Spleen (tissue), 7 donors: ENCODE results near the gene C22orf39.

Experiments
- CTCF ChIP-seq, 11 experiments: fragments of 200-600 bp in 7 of 11; fragments of 450-650 bp in 4 of 11; sonication (generic) in 4 of 11; IDR thresholded peaks in 8 of 11; conservative IDR thresholded peaks in 3 of 11; 1 replicate in 7 of 11; 2 replicates in 4 of 11; pipeline versions ENCODE4 v1.4.0 to v1.8.0; 2016 to 2021; ENCODE audit warnings: antibody characterized with exemption in 11 of 11, inconsistent platforms in 4 of 11, mild to moderate bottlenecking in 1 of 11
- POLR2AphosphoS5 ChIP-seq, 3 donors: sonication (generic); formaldehyde crosslinking; IDR thresholded peaks; one replicate each; pipeline ENCODE4 v1.5.1; 2017; ENCODE audit warnings: antibody characterized with exemption in 3 of 3
- donor health status: DM: no; HTN: no; CAD: no; lungs with moderate emphysema.
- donor health status: DM: no; HTN: no; CAD: no.
- donor health status: DM: no; HTN: no; CAD: no.

DNA sequence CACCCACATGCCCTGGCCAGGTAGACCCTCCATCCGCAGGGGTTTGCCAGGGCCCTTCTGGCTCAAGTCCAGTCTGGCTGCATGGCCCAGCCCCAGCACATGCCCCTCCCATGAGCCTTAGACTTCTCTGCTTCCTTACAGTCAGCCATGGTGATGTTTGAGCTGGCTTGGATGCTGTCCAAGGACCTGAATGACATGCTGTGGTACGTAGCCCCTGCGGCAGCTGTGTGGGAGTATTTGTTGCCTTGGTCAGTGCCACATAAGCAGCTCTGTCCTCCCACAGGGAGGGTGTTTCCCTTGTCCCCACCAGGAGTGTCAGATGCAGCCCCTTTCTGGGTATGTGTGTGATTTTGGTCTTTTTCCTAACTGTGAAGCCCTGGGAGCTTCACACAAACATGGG lies 49.7 kb upstream of the C22orf39 start:
- TF ChIP-seq CTCF (IDR thresholded peaks at IDR 0.05 in 8 of 11, conservative IDR thresholded peaks at IDR 0.05 in 3 of 11) (no peak), POLR2AphosphoS5 (IDR thresholded peaks at IDR 0.05) (no peak)
